Coronary artery (tissue), 2 donors: ENCODE measurements around the gene KDM3B.

ENCODE experiments used
- DNase-seq: peaks from one replicate; pipeline ENCODE4 v3.0.0-alpha.2; 2017; ENCODE audit warnings: low spot score
- H3K27ac ChIP-seq, 2 donors: fragments of 200-600 bp; sonication (generic); one replicate each; pipeline ENCODE4 v1.5.1; 2016 to 2019
- H3K4me3 ChIP-seq: fragments of 200-600 bp; sonication (generic); 2 replicates; pipeline ENCODE4 v1.5.1; 2016; ENCODE audit warnings: mild to moderate bottlenecking, moderate library complexity
- TF ChIP-seq, protein P1 (sequence below): fragments of 200-600 bp; sonication (generic); IDR thresholded peaks from one replicate; pipeline ENCODE4 v1.5.1; 2019; ENCODE audit warnings: antibody characterized with exemption

Gene KDM3B

DNA sequence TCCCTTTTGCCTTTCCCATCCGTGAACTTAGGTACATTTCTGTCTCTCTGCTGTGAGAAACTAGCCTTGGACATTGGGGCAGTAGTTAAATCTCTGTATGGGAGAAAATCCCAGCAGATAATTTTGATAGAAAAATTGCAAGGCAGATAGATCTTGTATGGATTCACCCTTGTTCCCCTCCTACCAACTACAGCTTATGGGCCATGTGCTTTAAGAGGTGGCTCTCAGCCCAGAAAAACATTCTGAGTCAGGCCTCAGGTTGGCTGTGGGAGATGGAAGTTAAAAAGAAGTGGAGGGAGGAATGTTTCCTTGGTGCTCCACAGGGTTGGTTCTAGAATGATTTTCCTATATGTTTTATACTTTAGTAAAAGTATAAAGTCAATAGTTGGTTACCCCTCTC lies 1.4 kb upstream of the KDM3B start:
- Histone ChIP-seq H3K27ac (peak overlapping the region; percentile 27 to 32), H3K4me3 (no peak overlapping the region)
- TF ChIP-seq, protein P1, sequence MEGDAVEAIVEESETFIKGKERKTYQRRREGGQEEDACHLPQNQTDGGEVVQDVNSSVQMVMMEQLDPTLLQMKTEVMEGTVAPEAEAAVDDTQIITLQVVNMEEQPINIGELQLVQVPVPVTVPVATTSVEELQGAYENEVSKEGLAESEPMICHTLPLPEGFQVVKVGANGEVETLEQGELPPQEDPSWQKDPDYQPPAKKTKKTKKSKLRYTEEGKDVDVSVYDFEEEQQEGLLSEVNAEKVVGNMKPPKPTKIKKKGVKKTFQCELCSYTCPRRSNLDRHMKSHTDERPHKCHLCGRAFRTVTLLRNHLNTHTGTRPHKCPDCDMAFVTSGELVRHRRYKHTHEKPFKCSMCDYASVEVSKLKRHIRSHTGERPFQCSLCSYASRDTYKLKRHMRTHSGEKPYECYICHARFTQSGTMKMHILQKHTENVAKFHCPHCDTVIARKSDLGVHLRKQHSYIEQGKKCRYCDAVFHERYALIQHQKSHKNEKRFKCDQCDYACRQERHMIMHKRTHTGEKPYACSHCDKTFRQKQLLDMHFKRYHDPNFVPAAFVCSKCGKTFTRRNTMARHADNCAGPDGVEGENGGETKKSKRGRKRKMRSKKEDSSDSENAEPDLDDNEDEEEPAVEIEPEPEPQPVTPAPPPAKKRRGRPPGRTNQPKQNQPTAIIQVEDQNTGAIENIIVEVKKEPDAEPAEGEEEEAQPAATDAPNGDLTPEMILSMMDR: no peak
- no peak for DNase-seq

DNA sequence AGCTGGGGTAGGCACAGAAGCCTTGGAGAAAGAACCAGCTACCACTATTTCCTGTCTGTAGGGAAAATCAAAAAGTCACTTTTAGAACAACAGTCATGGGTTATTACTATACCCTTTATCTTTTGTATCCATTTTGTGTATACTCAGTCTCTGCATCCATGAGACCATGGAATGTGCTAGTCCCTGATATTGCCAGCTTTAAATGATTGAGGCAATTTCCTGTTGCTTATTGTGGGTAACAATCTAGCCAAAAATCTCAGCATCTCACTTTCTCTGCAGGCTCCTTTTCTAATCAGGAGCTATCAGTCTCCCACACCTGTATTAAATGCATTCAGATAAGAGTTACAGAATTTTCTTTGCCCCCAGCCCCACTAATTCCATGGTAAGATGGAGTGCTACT lies 968 bp upstream of the KDM3B start:
- no peak for DNase-seq
- TF ChIP-seq, protein P1: no peak
- no peak overlapping the region for H3K4me3 ChIP-seq
- peak overlapping the region; percentile 32 to 94 for H3K27ac ChIP-seq

DNA sequence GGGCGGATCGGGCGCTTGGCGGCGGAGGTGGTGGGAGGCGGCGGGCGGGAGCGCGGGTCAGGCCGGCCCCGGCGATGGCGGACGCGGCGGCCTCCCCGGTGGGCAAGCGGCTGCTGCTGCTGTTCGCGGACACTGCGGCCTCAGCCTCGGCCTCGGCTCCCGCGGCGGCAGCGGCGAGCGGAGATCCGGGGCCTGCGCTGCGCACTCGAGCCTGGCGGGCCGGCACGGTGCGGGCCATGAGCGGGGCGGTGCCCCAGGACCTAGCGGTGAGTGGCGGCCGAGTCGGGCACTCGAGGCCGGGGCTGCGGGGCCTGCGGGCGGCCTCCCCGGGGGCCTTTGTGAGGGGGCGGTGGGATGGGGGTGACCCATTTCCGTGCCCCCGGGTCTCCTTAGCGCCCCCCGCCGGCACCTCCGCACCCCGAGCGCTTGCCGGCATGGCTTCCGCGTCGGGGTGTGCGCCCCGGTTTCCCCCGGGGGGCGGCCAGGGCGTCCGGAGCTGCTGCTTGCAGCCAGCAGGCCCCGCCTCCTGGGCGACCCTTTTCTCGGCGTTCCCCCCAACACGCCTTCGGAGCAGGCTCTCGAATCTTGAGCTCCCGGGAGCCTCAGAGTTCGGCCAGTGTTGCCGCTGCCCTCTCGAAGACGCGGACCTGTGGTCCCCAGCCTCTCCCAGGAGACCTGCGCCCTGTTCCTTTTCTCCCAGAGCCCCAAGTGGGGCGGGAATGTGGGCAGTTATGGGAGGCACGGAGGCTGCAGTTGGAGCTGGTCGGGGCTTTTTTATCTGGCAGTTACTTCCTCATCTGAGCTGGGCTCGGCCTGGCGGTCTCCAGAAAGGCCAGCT lies 456 bp downstream of the KDM3B start:
- peak overlapping the region; percentile 98 for H3K4me3 ChIP-seq
- TF ChIP-seq, protein P1: peak; percentile 35
- H3K27ac ChIP-seq: peak overlapping the region; percentile 94 to 99
- peak; percentile 85 for DNase-seq

DNA sequence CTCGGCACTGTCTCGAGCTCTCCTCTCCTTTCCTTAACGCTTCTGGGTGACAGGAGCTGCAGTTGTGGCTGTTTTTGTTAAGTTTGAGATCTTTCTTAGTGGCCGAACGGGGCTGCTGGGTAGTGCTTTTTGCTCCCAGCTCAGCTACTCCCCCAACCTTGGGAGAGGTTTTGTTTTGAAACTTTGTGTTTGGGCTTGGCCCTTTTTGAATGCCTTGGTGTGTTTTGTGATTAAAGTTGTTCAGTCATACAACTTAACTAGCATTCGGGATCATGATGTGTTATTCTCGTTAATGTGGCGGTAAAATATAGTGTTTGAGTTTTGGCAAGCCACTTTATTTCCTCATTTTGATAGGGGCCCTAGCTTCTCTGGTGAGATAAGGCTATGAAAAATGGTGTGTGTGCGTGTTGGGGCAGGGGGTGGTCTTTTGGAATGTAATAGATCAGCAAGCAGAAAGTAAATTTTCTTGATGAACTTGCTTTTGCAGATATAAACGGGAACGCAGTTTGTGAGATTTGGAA lies 1.1 kb downstream of the KDM3B start:
- Histone ChIP-seq H3K27ac (peak overlapping the region; percentile 94 to 99), H3K4me3 (peak overlapping the region; percentile 98)
- no peak for DNase-seq
- TF ChIP-seq, protein P1: no peak

DNA sequence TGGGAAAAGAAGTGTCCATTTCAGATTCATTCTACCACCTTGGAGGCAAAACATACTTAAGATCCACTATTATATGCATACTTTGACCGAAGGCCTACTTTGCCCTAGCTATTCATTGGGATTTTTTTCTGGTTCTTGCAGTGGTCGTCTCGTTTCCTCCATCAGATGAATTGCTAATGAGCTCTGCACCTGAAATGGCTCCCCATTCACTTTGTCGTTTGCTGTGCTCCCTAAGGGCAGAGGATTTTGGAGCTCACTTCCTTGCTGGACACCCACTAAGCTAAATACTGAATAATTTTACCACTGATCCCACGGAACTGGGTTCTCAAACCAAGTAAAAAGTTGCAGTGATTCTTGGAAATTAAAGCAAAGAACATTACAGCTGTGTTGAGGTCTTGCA lies 1.9 kb downstream of the KDM3B start:
- TF ChIP-seq, protein P1: no peak
- Histone ChIP-seq H3K4me3 (peak overlapping the region; percentile 98), H3K27ac (peak overlapping the region in 1 of 2 donors; percentile 99)
- DNase-seq: no peak

DNA sequence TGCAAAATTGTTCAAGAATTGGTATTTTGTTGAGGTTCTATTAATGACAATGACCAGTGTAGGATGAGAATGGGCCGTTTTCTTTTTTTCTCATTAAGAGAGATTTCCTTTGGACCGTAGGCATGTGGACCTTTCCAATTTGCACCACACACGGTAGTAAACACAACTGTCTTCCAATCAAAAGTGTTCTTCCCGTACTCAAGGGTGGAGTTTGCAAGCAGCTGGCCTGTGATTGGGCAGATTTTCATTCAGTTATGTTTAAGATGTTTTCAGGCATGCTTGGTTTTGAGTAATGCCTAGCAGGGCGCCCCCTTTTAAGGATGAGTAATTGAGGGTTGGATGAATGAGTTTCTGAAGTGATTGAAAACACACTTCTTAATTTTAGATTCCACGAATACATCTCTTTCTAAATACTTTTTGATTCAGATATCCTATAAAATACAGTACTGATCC lies 2.5 kb downstream of the KDM3B start:
- DNase-seq: no peak

More for the DNA sequence above, 2.5 kb downstream of the KDM3B start:
- TF ChIP-seq, protein P1: no peak
- peak overlapping the region in 1 of 2 donors; percentile 99 for H3K27ac ChIP-seq
- H3K4me3 ChIP-seq: peak overlapping the region; percentile 98
